Ovary (tissue), 9 donors: ENCODE data around the gene CNP. TPM values are rescaled to one million over a fixed set of nuclear protein-coding genes. Genes with fewer than 3 reads are reported as not detected.

Experiments used
- DNase-seq, 5 donors: peaks; one replicate each; pipeline ENCODE4 v3.0.0-alpha.2; 2019 to 2020
- H3K27ac ChIP-seq, 2 donors: fragments of 200-600 bp; one replicate each; pipeline versions ENCODE4 v1.5.1 to v1.8.0; 2019 to 2022
- H3K27me3 ChIP-seq: fragments of 200-600 bp; one replicate; pipeline ENCODE4 v1.8.0; 2022
- H3K36me3 ChIP-seq: fragments of 200-600 bp; sonication (generic); one replicate; pipeline ENCODE4 v1.5.1; 2019
- H3K4me1 ChIP-seq: one replicate; pipeline ENCODE4 v1.8.1; 2013; ENCODE audit warnings: mild to moderate bottlenecking, moderate library complexity; ENCODE audit not compliant: insufficient read depth
- H3K4me3 ChIP-seq: fragments of 200-600 bp; sonication (generic); one replicate; pipeline ENCODE4 v1.5.1; 2017
- H3K9me3 ChIP-seq, 2 donors: fragments of 200-600 bp in 1 of 2; sonication (generic) in 1 of 2; one replicate each; pipeline versions ENCODE4 v1.5.1 to v1.8.1; 2013 to 2019; ENCODE audit warnings: mild to moderate bottlenecking in 1 of 2, moderate library complexity in 1 of 2
- CTCF ChIP-seq, 3 donors: fragments of 450-650 bp in 2 of 3; fragments of 200-600 bp in 1 of 3; IDR thresholded peaks; one replicate each; pipeline versions ENCODE4 v1.5.1 to v1.8.0; 2016 to 2022; ENCODE audit warnings: antibody characterized with exemption in 3 of 3, mild to moderate bottlenecking in 1 of 3
- EP300 ChIP-seq: sonication (generic); formaldehyde crosslinking; IDR thresholded peaks from one replicate; pipeline ENCODE4 v1.6.1; 2017; ENCODE audit warnings: antibody characterized with exemption
- POLR2A ChIP-seq: fragments of 450-650 bp; IDR thresholded peaks from one replicate; pipeline ENCODE4 v1.6.1; 2017; ENCODE audit warnings: antibody characterized with exemption, mild to moderate bottlenecking, moderate library complexity
- WGBS, 3 donors: extraction: QIAGEN DNeasy Blood & Tissue Kit in 1 of 3; methylation state at CpG; one replicate each; pipeline versions ENCODE4 v1.1.5 to v1.1.7; 2013 to 2017; 5-methylcytosine and 5-hydroxymethylcytosine counted together
- intact Hi-C, 4 donors: fragments of 100-400 bp; cut with DNase I; formaldehyde crosslinking; loops; one replicate each; pipeline versions ENCODE4 v1.11.0 to v1.15.1; 2022 to 2023
- polyA plus RNA-seq, 2 donors: library from polyadenylated mRNA; stranded (reverse); fragments of 200-250 nt in 1 of 2; fragments of 350-450 nt in 1 of 2; fragmentation: Illumina TruSeq in 1 of 2; extraction: RNeasy Lipid Tissue Mini Kit (QIAGEN cat#74804) in 1 of 2; gene quantifications; one replicate each; pipeline ENCODE4 v1.2.3, GENCODE V29; 2013 to 2014
- total RNA-seq, 7 donors: library from RNA; depleted of rRNA in 2 of 7; stranded (reverse); fragments of >200 nt in 2 of 7; fragmentation: NEBNext Ultra II Directional in 3 of 7; extraction: Animal tissue kit (Norgen Biotek cat#: 25700) in 3 of 7; gene quantifications; one replicate each; pipeline versions ENCODE4 v1.1.0 to v1.2.4, GENCODE V29; 2016 to 2023
- donor health status: DM: no; HTN: no; CAD: no; lungs with moderate emphysema.
- donor health status: DM: no; HTN: no; CAD: no.
- donor health status: Bipolar disorder and iron deficiency.
- donor health status: DM: yes; HTN: yes; CAD: no.
- donor health status: DM: no; HTN: no; CAD: no.
- donor health status: DM: yes; HTN: yes; CAD: no.

The CNP gene
- total and polyA plus RNA-seq, 9 donors = 30.5 to 88.9 (median 74.1) TPM

- 83 to 91% (median 85%) methylated on average over 11 of the region's 11 CpGs for WGBS, 3 donors
- no peaks in the 10 kb centered on the region for H3K27me3 ChIP-seq
- H3K9me3 ChIP-seq = no peaks in the 10 kb centered on the region
- no peak overlapping the region for H3K4me3 ChIP-seq
- H3K4me1 ChIP-seq = no peaks in the 10 kb centered on the region
- H3K36me3 ChIP-seq = no peaks in the 10 kb centered on the region
- no peak for DNase-seq
- intact Hi-C loops = no loop called here
- TF ChIP-seq EP300 (no peak), CTCF (IDR thresholded peaks at IDR 0.05) (no peak), POLR2A (no peak)
- H3K27ac ChIP-seq = no peak overlapping the region
These were observed 17.7 kb upstream of the CNP start for GRCh38 chr17:41948762-41949460.

DNA sequence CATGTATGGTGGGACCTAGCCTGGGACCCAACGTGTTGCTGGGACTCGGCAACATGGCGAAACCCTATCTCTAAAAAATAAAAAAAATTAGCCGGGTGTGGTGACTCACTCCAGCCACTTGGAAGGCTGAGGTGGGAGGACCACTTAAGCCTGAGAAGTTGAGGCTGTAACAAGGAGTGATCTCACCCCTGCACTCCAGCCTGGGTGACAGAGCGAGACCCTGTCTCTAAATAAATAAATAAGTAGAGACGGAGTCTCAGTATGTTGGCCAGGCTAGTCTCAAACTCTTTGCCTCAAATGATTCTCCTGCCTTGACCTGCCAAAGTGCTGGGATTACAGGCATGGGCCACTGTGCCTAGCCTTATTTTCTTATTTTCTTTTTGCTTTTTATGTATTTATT is 10.1 kb upstream of the CNP start:
- 88 to 92% (median 89%) methylated on average over 6 of the region's 6 CpGs for WGBS, 3 donors
- Histone ChIP-seq H3K36me3 (no peaks in the 10 kb centered on the region), H3K27me3 (no peaks in the 10 kb centered on the region), H3K4me1 (peaks cover 2% of the 10 kb centered on the region), H3K27ac (no peak overlapping the region), H3K4me3 (no peak overlapping the region), H3K9me3 (no peaks in the 10 kb centered on the region)
- TF ChIP-seq EP300 (no peak), POLR2A (no peak)
- DNase-seq = no peak
- intact Hi-C loops = no loop called here

DNA sequence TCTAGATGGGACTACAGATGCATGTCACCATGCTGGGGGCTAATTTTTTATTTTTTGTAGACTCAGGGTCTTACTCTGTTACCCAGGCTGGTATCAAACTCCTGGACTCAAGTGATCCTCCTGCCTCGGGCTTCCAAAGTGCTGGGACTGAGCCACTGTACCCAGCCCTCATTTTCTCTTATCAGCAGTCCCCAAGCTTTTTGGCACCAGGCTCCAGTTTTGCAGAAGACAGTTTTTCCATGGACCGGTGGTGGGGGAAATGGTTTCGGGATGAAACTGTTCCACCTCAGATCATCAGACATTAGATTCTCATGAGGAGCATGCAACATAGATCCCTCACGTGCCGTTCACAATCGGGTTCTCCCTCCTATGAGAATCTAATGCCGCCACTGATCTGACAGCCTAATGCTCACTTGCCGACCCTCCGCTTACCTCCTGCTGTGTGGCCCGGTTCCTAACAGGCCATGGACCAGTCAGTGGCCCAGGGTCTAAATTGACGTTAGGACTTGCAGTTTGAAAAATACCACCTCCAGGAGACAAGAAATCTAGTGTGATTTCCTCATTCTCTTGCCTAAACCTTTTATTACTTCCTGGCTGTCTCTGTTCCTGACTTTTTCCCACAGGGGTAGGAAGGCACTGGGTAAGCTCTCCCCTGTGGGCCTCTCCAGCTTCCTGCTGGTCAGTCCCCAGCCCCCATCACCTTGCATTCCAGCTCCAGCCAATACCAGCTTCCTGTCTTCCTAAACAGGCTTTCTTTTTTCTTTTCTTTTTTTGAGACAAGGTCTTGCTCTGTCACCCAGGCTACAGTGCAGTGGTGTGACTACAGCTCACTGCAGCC is 9.3 kb upstream of the CNP start:
- TF ChIP-seq POLR2A = no peak
- 74 to 83% (median 82%) methylated on average over 11 of the region's 11 CpGs for whole genome bisulfite sequencing, 3 donors

DNA sequence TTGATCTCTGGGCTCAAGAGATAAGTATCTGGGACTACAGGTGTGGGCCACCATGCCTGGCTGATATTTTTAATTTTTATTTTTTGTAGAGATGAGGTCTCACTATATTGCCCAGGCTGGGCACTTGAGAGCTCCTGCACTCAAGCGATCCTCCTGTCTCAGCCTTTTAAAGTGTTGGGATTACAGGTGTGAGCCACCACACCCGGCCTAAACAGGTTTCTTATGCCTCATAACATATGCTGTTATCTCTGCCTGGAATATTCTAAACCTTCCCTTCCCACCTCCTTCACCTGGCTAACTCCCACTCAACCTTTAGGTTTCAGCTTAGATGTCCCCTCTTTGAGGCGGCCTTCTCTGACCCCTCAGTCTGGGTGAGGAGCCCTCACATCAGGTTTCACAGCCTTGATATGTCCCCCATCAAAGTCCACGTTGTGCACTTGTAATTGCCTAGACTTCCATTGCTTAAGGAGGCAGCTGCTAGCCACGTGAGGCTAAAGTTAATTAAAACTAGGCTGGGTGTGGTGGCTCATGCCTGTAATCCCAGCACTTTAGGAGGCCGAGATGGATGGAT is 8.6 kb upstream of the CNP start:
- intact Hi-C loops = no loop called here
- WGBS, 3 donors = 85 to 88% (median 87%) methylated on average over 6 of the region's 6 CpGs
- Histone ChIP-seq H3K27ac (no peak overlapping the region), H3K27me3 (no peaks in the 10 kb centered on the region), H3K4me1 (peaks cover 2% of the 10 kb centered on the region), H3K36me3 (no peaks in the 10 kb centered on the region), H3K9me3 (no peaks in the 10 kb centered on the region), H3K4me3 (no peak overlapping the region)
- DNase-seq = no peak
- TF ChIP-seq POLR2A = no peak
- no peak for TF ChIP-seq CTCF (IDR thresholded peaks at IDR 0.05)
- no peak for TF ChIP-seq EP300

More for the DNA sequence above, 9.3 kb upstream of the CNP start:
- Histone ChIP-seq H3K27ac (no peak overlapping the region), H3K4me3 (no peak overlapping the region), H3K27me3 (no peaks in the 10 kb centered on the region), H3K9me3 (no peaks in the 10 kb centered on the region), H3K36me3 (no peaks in the 10 kb centered on the region), H3K4me1 (peaks cover 2% of the 10 kb centered on the region)
- no peak for DNase-seq
- intact Hi-C loops = no loop called here

DNA sequence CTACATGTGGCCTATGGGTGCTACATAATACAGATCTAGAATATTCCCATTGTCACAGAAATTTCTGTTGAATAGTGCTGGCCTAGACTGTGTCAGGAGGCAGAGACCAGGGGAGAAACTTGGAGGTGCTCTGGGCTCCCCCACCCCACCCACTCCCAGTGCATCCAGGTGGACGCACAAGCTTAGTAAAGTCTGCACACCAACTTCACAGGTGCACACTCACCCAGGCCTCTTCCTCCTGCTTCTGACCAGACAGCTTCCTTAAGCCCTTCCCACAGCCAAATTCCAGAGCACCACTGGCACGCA is 7.6 kb upstream of the CNP start:
- Histone ChIP-seq H3K27ac (no peak overlapping the region), H3K4me1 (peaks cover 2% of the 10 kb centered on the region), H3K27me3 (no peaks in the 10 kb centered on the region), H3K9me3 (no peaks in the 10 kb centered on the region), H3K36me3 (no peaks in the 10 kb centered on the region), H3K4me3 (no peak overlapping the region)
- DNase-seq = no peak
- intact Hi-C loops = no loop called here
- TF ChIP-seq POLR2A (no peak), EP300 (no peak), CTCF (IDR thresholded peaks at IDR 0.05) (no peak)
- WGBS, 3 donors = 41 to 52% (median 43%) methylated on average over 2 of the region's 2 CpGs
